WTC11 (cell line): ENCODE data around the gene ZMYM1. TPM values are rescaled to one million over a fixed set of nuclear protein-coding genes. Genes with fewer than 3 reads are reported as not detected.

Experiments used
- ATAC-seq: fragments of 200-7000 bp; cut with Tn5 transposase; 2 replicates; pipeline ENCODE4 v1.10.0; 2021; ENCODE audit warnings: mild to moderate bottlenecking, moderate library complexity
- CTCF ChIA-PET: fragments of 300-600 bp; sonication (Branson Sonifier 250); formaldehyde crosslinking; loops from one replicate; lab custom pipeline; 2021; ENCODE audit warnings: antibody characterized with exemption; lab: Charles Lee
- POLR2A ChIA-PET: fragments of 350-600 bp; sonication (Branson Sonifier 250); formaldehyde crosslinking; loops from one replicate; lab custom pipeline; 2021; ENCODE audit warnings: antibody characterized with exemption; lab: Charles Lee
- DNase-seq: peaks from one replicate; pipeline ENCODE4 v3.0.0; 2021; ENCODE audit warnings: low spot score
- H3K27ac Mint-ChIP-seq: 2 replicates; pipeline ENCODE4 v1.8.0; 2021; ENCODE audit warnings: mixed read lengths
- H3K27me3 Mint-ChIP-seq: 2 replicates; pipeline ENCODE4 v1.8.0; 2021; ENCODE audit warnings: low read depth, mild to moderate bottlenecking, moderate library complexity, mixed read lengths
- H3K36me3 Mint-ChIP-seq: 2 replicates; pipeline ENCODE4 v1.8.0; 2021; ENCODE audit warnings: mixed read lengths
- H3K4me1 Mint-ChIP-seq: 2 replicates; pipeline ENCODE4 v1.8.0; 2022; ENCODE audit warnings: mixed read lengths
- H3K4me3 Mint-ChIP-seq: 2 replicates; pipeline ENCODE4 v1.8.0; 2021; ENCODE audit warnings: mild to moderate bottlenecking, moderate library complexity, mixed read lengths
- H3K9me3 Mint-ChIP-seq: 2 replicates; pipeline ENCODE4 v1.8.0; 2021; ENCODE audit warnings: mixed read lengths
- ATF3 ChIP-seq: sonication (generic); formaldehyde crosslinking; conservative IDR thresholded peaks from 2 replicates; pipeline ENCODE4 v1.8.1; 2022; ENCODE audit warnings: mild to moderate bottlenecking, missing genetic modification reagents
- CREB1 ChIP-seq: sonication (generic); formaldehyde crosslinking; IDR thresholded peaks from 2 replicates; pipeline ENCODE4 v1.8.0; 2023; ENCODE audit warnings: mild to moderate bottlenecking, missing genetic modification reagents
- CREM ChIP-seq: sonication (generic); formaldehyde crosslinking; IDR thresholded peaks from 2 replicates; pipeline ENCODE4 v1.8.1; 2022; ENCODE audit warnings: mild to moderate bottlenecking, missing genetic modification reagents, moderate library complexity
- FOXK1 ChIP-seq: sonication (generic); formaldehyde crosslinking; IDR thresholded peaks from 2 replicates; pipeline ENCODE4 v1.8.0; 2022; ENCODE audit warnings: mild to moderate bottlenecking, moderate library complexity, missing genetic modification reagents
- GABPB1 ChIP-seq: sonication (generic); formaldehyde crosslinking; IDR thresholded peaks from 2 replicates; pipeline ENCODE4 v1.8.1; 2023; ENCODE audit warnings: mild to moderate bottlenecking, missing genetic modification reagents
- GRHL2 ChIP-seq: fragments of 250-450 bp; sonication (Bioruptor Pico); IDR thresholded peaks from 2 replicates; pipeline ENCODE4 v1.8.0; 2022; ENCODE audit warnings: mild to moderate bottlenecking, moderate library complexity; ENCODE audit not compliant: insufficient replicate concordance, severe bottlenecking
- GTF2I ChIP-seq: fragments of 250-450 bp; sonication (Bioruptor Pico); conservative IDR thresholded peaks from 2 replicates; pipeline ENCODE4 v1.4.0; 2021; ENCODE audit warnings: mild to moderate bottlenecking
- IRF2 ChIP-seq: sonication (generic); formaldehyde crosslinking; IDR thresholded peaks from 2 replicates; pipeline ENCODE4 v1.8.0; 2022; ENCODE audit warnings: low read depth, missing genetic modification reagents, borderline replicate concordance
- KAT7 ChIP-seq: sonication (generic); formaldehyde crosslinking; IDR thresholded peaks from 2 replicates; pipeline ENCODE4 v1.8.1; 2023; ENCODE audit warnings: missing genetic modification reagents, mild to moderate bottlenecking, borderline replicate concordance
- MAX ChIP-seq: sonication (generic); formaldehyde crosslinking; IDR thresholded peaks from 2 replicates; pipeline ENCODE4 v1.8.0; 2022; ENCODE audit warnings: mild to moderate bottlenecking, missing genetic modification reagents
- MLX ChIP-seq: sonication (generic); formaldehyde crosslinking; IDR thresholded peaks from 2 replicates; pipeline ENCODE4 v1.8.1; 2023; ENCODE audit warnings: mild to moderate bottlenecking, missing genetic modification reagents, moderate library complexity
- NFATC4 ChIP-seq: fragments of 250-450 bp; sonication (Bioruptor Pico); IDR thresholded peaks from 2 replicates; pipeline ENCODE4 v1.9.0; 2021; ENCODE audit warnings: mild to moderate bottlenecking
- NR2C2 ChIP-seq: sonication (generic); formaldehyde crosslinking; IDR thresholded peaks from 2 replicates; pipeline ENCODE4 v1.8.0; 2022; ENCODE audit warnings: mild to moderate bottlenecking, missing genetic modification reagents
- OVOL2 ChIP-seq: fragments of 250-450 bp; sonication (Bioruptor Pico); IDR thresholded peaks from 2 replicates; pipeline ENCODE4 v1.9.0; 2021; ENCODE audit warnings: mild to moderate bottlenecking, borderline replicate concordance
- PREB ChIP-seq: sonication (generic); formaldehyde crosslinking; IDR thresholded peaks from 2 replicates; pipeline ENCODE4 v1.8.1; 2022; ENCODE audit warnings: mild to moderate bottlenecking, missing genetic modification reagents, moderate library complexity, borderline replicate concordance
- PRRX2 ChIP-seq: fragments of 250-450 bp; sonication (Bioruptor Pico); IDR thresholded peaks from 2 replicates; pipeline ENCODE4 v1.8.0; 2021; ENCODE audit warnings: mild to moderate bottlenecking
- STAT6 ChIP-seq: sonication (generic); formaldehyde crosslinking; conservative IDR thresholded peaks from 2 replicates; pipeline ENCODE4 v1.8.1; 2023; ENCODE audit warnings: mild to moderate bottlenecking, low read depth, missing genetic modification reagents, moderate library complexity
- TEAD1 ChIP-seq: sonication (generic); formaldehyde crosslinking; IDR thresholded peaks from 2 replicates; pipeline ENCODE4 v1.8.0; 2022; ENCODE audit warnings: mild to moderate bottlenecking, missing genetic modification reagents
- USF1 ChIP-seq: sonication (generic); formaldehyde crosslinking; IDR thresholded peaks from 2 replicates; pipeline ENCODE4 v1.8.0; 2022; ENCODE audit warnings: mild to moderate bottlenecking, missing genetic modification reagents
- USF2 ChIP-seq: sonication (generic); formaldehyde crosslinking; IDR thresholded peaks from 2 replicates; pipeline ENCODE4 v1.8.1; 2023; ENCODE audit warnings: mild to moderate bottlenecking, missing genetic modification reagents, moderate library complexity
- ZNF219 ChIP-seq: sonication (generic); formaldehyde crosslinking; IDR thresholded peaks from 2 replicates; pipeline ENCODE4 v1.8.0; 2023; ENCODE audit warnings: missing genetic modification reagents, mild to moderate bottlenecking, borderline replicate concordance
- total RNA-seq: library from RNA; stranded (reverse); gene quantifications from 3 replicates; pipeline ENCODE4 v1.2.3, GENCODE V29; 2021

ZMYM1 gene
- total RNA-seq, 1 experiment from 2014 or later: 38.5 TPM

- Mint-ChIP-seq H3K36me3 (no peaks in the 10 kb centered on the region), H3K4me1 (no peaks in the 10 kb centered on the region), H3K27ac (no peak overlapping the region), H3K27me3 (peaks cover 15% of the 10 kb centered on the region), H3K9me3 (no peaks in the 10 kb centered on the region), H3K4me3 (no peak overlapping the region)
- no peak for ATAC-seq
- TF ChIP-seq STAT6 (CRISPR knock-in tag) (no peak), GTF2I (CRISPR knock-in tag) (no peak), TEAD1 (CRISPR knock-in tag) (no peak), IRF2 (CRISPR knock-in tag) (no peak)
- ChIA-PET CTCF (no interaction called here), POLR2A (no interaction called here)
- DNase-seq: no peak
These were observed 35.7 kb upstream of the ZMYM1 start for GRCh38 chr1:35043498-35043897.

- DNase-seq: no peak
- TF ChIP-seq NR2C2 (no peak), USF1 (CRISPR knock-in tag) (no peak), MLX (no peak), ATF3 (CRISPR knock-in tag) (no peak), CREM (no peak), NFATC4 (no peak), GABPB1 (no peak), FOXK1 (CRISPR knock-in tag) (no peak), CREB1 (no peak), KAT7 (no peak), MAX (CRISPR knock-in tag) (no peak), USF2 (CRISPR knock-in tag) (no peak), GRHL2 (CRISPR knock-in tag) (no peak), ZNF219 (CRISPR knock-in tag) (no peak), OVOL2 (CRISPR knock-in tag) (no peak), PRRX2 (CRISPR knock-in tag) (no peak), PREB (CRISPR knock-in tag) (no peak)
- TF ChIP-seq, all 79 proteins: peak for 0
- Mint-ChIP-seq H3K36me3 (no peaks in the 10 kb centered on the region), H3K9me3 (no peaks in the 10 kb centered on the region), H3K4me3 (no peak overlapping the region), H3K4me1 (0 out of 2 replicates have a peak, but pooled peaks cover 2% of the 10 kb centered on the region), H3K27me3 (peaks cover 13% of the 10 kb centered on the region; the same call in 1 of the 2 replicates), H3K27ac (no peak overlapping the region)
- no peak for ATAC-seq
- POLR2A ChIA-PET: no interaction called here
- CTCF ChIA-PET: interaction anchor here (0.7 kb wide), 1 partner anchor 19 kb away, joined by 3 read pairs; no protein-coding TSS in a partner anchor
These were observed 34.8 kb upstream of the ZMYM1 start for GRCh38 chr1:35044431-35044830.
